Measurements from ENCODE around the gene ZXDC.

Gene ZXDC

DNA sequence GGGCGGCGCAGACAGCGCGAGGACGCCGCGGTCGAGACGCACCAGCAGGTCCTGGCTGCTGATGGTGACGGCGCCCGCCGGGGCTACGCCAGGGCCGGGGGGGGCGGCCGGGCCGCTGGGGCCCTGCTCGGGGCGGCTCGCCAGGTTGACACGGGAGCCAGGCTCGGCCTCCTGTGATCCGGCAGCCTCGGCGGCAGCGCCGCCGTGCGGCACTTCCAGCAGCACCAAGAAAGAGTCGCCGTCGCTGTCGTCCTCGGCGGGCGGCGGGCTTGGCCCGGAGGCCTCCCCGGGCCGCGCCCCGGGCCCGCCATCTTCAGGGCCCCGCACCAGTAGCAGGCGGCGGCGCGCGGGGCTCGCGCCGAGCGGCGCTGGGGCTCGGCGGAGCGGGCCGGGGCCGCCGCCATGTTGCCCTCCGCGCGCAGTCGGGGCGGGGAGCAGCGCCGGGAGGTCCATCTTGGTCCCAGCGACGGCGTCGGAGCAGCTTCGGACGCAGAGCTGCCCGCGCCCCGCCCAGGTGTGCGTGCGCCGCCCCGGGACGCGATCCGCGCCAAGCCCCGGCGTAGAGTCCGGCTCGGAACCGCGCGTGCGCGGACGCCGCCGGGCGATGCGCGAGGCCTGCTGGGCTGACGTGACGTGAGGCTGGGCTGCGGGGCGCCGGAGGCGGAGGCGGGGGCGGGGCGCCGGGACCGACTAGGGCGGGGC lies at the start of gene ZXDC:
Gene ZXDC (minus strand): TSS at position 479 of the 702 bp plus-strand sequence. CDS start 26 bp downstream, at position 453.
- DNase-seq (ENCODE audit: low spot score): peak; percentile 92

DNA sequence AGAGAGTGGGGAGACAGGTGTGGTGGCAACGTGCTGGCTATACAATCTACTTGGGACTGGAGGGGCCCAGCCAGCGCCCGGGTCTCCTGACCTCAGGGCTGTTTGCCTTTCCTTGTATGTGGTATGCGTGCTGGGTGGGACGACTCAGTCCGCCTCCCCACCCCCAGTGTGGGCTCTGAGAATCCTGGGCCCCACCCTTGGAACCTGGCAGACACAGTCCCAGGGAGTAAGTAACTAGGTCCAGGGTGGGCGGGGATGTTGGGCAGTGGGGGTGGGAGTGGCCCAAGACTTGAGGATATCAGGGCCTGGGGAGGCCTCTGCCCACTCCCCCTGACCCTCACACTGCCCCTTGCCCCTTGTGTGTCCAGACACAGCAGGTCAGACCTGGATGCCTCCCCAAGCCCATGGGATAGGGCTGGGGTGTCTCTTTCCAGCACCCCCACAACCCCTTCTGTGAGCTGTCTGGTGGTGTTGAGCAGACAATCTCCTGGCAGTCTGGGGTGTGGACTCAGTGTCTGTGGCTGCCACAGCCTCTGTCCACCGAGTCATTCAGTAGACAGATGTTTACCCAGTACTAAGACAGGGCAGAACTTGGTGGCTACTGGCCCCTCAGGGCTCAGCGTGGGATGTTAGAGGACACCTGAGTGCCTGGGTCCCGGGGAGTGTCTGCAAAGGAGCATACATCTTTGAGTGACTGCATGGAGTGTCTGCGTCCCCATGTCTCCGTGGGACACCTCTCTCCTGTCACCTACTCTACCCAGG lies 49.6 kb upstream of the ZXDC start:
- DNase-seq (ENCODE audit: low spot score): no peak

DNA sequence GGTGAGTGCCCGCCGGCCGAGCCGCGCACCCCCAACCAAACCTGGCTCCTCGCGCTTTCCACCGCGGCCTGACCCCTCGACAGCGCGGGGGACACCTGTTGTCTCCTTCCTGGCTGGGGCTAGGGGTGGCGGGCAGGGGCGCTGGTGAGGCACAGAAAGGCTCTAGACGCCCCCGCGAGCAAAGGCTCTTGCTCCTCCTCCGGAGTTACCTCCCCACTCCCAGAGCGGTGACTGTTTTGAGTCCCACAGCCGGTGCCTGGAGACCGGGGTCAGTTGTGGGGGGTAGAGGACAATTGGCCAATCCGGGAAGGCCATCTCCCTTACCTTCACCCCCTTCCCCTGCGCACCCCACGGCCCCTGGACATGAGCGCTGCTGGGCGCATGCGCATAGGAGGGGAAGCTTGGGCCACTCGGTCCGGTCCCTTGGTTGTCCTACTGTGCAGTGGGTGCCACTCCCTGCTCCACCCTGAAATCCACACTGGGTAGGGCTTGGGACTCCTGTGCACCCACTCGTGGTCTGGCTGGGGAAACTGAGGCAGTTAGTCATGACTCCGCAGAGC lies 48.8 kb upstream of the ZXDC start:
- DNase-seq (ENCODE audit: low spot score): no peak

GRCh38 chr3:126523745-126524428 lies 48.2 kb upstream of the ZXDC start, which contains the start of gene CHST13:
CHST13 (plus strand) TSS chr3:126524155; CDS start chr3:126524333, 178 bp downstream.
- DNase-seq (ENCODE audit: low spot score): no peak

DNA sequence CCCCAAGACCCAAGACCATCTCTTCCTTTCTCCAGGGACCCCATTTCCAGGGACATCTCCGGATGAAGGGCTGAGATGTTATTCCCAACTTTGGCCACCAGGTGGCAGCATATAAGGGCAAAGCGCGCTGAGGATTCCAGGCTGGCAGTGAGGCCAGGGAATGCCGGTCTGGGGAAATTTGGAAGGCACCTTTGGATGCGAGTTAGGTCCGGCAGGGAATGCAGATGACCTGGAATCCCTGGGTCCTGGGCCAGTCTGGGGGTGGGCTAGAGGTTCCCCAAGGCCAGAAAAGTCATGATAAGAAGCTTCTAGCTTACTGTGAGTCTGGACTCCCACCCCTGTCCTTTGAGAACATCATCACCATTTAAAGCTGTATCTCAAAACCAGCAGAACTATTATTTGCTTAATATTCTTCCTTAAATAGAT lies 46.7 kb upstream of the ZXDC start:
- DNase-seq (ENCODE audit: low spot score): peak; percentile 56

- no peak for DNase-seq (ENCODE audit: low spot score)
Measured at GRCh38 chr3:126521122-126521891, 45.6 kb upstream of the ZXDC start.

DNA sequence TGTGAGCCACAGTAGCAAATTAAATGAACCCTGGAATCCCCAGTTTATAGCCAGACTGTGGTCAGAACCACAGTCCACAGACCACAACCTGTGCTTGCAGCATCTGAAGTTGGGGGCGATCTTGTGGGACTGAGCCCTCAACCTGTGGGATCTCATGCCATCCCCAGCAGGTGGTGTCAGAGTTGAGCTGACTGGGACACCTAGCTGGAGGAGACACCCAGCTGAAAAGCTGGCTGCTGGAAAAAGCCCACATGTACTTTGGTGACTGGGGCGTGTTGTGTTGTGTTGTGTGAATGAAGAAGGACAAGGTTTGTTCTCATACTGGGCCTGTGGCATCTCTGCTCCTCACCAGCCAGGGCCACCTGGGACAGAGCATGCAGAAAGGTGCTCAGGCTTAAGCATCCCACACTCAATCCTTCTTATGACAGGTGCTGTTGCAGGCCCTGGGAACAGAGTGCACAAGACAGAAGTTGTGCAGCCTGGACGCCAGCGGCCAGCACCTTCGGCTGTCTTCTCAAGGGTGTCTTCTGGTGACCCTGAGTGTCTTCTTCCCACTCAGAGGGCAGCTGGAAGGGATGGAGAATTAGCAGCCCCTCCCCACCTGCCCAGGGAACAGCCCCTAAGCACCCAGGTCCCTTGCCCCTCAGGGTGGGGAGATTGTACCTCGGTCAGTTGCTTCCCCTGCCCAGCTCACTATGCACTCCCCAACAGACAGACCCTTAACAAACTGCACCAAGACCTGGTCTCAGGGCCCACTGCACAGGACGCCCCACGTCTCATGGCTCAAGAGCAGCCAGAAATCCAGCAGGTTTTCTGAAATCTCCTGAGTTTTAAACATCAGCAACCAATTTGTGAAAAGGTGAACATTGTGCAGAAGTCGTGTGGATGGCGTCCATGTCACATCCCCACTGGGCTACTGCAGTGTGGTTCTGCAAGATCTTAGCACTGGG lies 44.1 kb upstream of the ZXDC start:
- no peak for DNase-seq (ENCODE audit: low spot score)

GRCh38 chr3:126518779-126519177 lies 43.1 kb upstream of the ZXDC start:
- DNase-seq (ENCODE audit: low spot score): no peak

DNA sequence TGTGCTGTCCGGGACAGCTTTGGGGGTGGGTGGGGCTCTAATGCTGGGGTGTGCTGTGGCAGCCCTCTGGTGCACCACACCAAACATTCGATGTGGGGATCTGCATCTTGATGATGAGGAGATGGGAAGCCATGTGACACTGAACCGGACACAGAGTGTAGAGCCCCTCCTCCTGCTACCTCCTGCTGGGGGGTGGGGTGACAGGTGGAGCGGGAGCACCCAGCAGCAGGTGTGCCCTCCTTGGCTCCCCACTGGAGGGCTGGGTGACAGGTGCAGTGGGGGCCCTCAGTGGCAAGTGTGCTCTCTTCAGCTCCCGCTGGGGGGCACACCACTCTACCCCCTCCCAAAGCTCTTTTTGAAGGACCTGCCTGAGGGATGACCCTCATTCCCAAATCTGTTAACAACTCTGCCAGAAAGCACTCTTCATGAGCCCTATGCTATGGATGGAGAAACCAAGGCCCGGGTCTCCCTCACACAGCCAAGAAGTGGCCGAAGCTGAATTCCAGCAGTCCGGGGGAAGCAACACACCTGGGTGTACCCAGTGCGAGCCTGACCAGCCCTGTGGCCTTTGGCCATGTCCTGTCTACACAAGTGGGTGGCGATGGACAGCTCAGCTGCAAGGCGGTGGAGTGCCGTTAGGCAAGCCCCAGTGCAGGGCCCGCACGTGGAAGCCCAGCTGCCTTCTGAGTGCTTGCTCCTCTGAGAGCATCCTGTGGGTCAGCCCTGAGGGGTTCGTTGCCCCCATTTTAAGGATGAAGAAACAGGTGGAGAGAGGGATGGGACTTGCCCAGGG lies 42.5 kb upstream of the ZXDC start:
- DNase-seq (ENCODE audit: low spot score): no peak

DNA sequence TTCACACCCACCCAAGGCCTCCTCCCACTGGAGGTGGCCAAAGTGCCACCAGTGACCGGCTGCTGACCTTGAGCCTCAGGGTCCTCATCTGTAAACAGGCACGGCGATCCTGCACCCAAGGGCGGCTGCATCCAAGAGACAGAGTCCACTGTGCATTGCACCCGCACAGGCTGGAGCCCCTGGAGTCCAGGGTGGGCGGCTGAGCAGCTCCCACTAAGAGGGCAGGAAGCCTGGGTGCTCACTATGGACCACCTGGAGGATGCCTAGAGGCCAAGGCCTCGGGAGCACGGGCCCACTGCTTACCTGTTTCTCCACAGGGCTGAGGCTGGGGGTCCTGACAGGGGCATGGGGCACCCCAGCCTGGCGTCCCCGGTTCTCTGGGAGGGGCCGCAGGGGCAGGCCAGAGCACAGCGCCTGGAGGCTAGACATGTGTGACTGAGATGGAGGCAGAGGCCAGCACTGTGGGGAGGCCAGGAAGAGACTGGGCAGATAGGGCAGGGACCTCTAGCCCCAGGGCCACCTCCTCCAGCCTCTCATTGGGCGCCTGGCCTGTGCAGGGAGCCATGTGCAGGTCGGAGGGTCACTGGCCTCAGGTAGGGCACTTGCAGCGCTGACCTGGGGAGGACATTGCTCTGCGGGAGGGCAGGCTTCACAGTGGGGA lies 41.7 kb upstream of the ZXDC start, which contains the start of gene UROC1:
Gene UROC1 (minus strand): TSS at position 483 of the 661 bp plus-strand sequence. CDS start 54 bp downstream, at position 429.
- no peak for DNase-seq (ENCODE audit: low spot score)

- DNase-seq (ENCODE audit: low spot score): no peak
Measured at GRCh38 chr3:126516936-126517290, 41.2 kb upstream of the ZXDC start.

GRCh38 chr3:126516152-126516935 lies 40.7 kb upstream of the ZXDC start:
- no peak for DNase-seq (ENCODE audit: low spot score)

DNA sequence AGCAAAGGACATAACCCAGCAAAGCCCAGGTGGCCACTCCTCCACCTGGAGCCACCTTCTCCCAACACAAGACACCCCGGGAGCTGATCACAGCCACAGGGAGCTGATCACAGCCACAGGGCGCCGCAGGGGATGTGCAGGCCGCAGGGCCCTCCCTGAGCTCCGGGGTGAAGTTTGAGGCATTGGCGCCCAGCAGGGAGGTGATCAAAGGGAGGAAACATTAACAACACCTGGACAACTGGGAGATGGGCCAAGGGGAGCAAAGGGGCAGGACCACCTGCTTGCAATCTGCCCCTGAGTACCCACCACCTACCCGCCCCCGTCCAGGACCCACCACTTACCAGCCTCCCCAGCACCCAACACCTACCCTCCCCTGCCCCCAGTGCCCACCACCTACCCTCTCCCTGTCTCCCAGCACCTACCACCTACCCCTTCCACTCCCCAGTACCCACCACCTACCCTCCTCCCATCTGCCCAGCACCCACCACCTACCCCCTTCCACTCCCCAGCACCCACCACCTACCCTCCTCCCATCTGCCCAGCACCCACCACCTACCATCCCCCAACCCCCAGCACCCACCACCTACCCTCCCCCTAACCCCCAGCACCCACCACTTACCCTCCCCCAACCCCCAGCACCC lies 39.5 kb upstream of the ZXDC start:
- no peak for DNase-seq (ENCODE audit: low spot score)

- DNase-seq (ENCODE audit: low spot score): no peak
Measured at GRCh38 chr3:126514161-126514560, 38.5 kb upstream of the ZXDC start.

DNA sequence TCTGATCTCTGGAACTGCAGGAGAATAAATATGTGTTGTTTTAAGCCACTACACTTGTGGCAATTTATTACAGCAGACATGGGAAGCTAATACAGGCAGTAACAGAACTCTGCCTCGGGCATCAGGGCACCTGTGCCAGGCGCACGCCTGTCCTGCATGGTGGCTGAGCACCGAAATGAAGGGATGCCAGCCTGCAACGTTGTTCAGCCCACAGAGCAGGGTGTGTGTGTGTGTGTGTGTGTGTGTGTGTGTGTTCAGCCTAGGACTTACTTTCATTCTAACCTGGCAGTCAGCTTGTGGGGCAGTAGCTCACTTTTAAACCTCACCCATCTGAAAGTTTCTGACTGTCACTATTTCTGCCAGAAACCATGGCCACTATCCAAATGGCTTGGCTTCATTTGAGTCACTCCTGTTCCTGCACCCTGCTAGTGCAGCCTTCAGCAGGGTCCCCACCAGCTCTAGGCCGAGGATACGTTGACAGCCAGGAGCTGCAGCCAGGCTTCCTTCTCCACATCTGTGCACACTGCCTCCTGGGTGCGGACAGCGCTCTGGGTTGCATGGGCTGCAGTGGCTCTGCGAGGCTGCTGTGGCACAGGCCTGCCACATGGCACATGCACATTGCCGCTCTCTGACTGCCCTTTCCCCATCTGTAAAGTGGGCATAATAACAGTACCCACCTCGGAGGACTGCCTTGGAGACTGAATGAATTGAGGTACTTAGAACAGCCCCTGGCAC lies 37.4 kb upstream of the ZXDC start:
- no peak for DNase-seq (ENCODE audit: low spot score)

DNA sequence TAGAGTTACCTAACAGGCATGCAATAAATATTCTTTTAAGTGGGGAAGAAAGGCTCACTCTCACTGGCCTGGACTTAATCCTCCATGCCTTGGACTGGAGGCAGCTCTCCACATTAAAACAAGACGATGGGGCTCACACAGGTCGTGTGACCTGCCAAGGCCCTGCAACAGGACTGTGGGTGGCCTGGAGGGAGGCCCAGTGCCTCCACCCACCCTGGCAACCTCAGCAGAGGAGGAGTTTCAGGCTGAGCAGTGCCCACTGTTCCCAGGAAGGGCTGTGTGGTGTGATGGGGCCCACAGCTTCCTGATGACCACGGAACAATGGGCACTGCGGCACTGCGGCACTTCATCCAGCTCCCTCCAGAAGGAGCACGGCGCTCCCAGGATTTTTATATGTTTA lies 36.3 kb upstream of the ZXDC start:
- no peak for DNase-seq (ENCODE audit: low spot score)

GRCh38 chr3:126511291-126511690 lies 35.6 kb upstream of the ZXDC start:
- DNase-seq (ENCODE audit: low spot score): no peak

Measured in NAMALWA (cell line).